Sigmoid colon (tissue), 7 donors: ENCODE measurements around the gene KLHL30. TPM values are rescaled to one million over a fixed set of nuclear protein-coding genes. Genes with fewer than 3 reads are reported as not detected.
A peak's percentile ranks its signal among the peaks of the same experiment; 100 is the strongest.

Source experiments
- DNase-seq: peaks from one replicate; pipeline ENCODE4 v3.0.0-alpha.2; 2019
- H3K27ac ChIP-seq, 4 donors: fragments of 200-600 bp; sonication (generic); one replicate each; pipeline ENCODE4 v1.5.1; 2016 to 2019; ENCODE audit warnings: mild to moderate bottlenecking in 1 of 4
- H3K27me3 ChIP-seq, 3 donors: fragments of 200-600 bp; sonication (generic); one replicate each; pipeline ENCODE4 v1.5.1; 2019; ENCODE audit warnings: mild to moderate bottlenecking in 1 of 3
- H3K36me3 ChIP-seq, 4 donors: fragments of 200-600 bp; sonication (generic); one replicate each; pipeline ENCODE4 v1.5.1; 2016 to 2019
- H3K4me1 ChIP-seq, 4 donors: fragments of 200-600 bp; sonication (generic); one replicate each; pipeline ENCODE4 v1.5.1; 2017 to 2019
- H3K4me3 ChIP-seq, 4 donors: fragments of 200-600 bp; sonication (generic); one replicate each; pipeline ENCODE4 v1.5.1; 2017 to 2019; ENCODE audit warnings: mild to moderate bottlenecking in 2 of 4, moderate library complexity in 1 of 4
- H3K9me3 ChIP-seq, 4 donors: fragments of 200-600 bp in 3 of 4; sonication (generic) in 3 of 4; one replicate each; pipeline versions ENCODE4 v1.5.1 to v1.6.1; 2013 to 2019
- CTCF ChIP-seq, 4 experiments: fragments of 450-650 bp in 3 of 4; fragments of 200-600 bp in 1 of 4; IDR thresholded peaks; one replicate each; pipeline ENCODE4 v1.5.1; 2016 to 2019; ENCODE audit warnings: antibody characterized with exemption in 4 of 4, mild to moderate bottlenecking in 3 of 4, moderate library complexity in 2 of 4
- EP300 ChIP-seq, 4 donors: sonication (generic); formaldehyde crosslinking; IDR thresholded peaks; one replicate each; pipeline ENCODE4 v1.6.1; 2017; ENCODE audit warnings: antibody characterized with exemption in 4 of 4
- POLR2A ChIP-seq, 2 donors: fragments of 450-650 bp; IDR thresholded peaks; one replicate each; pipeline ENCODE4 v1.6.1; 2016; ENCODE audit warnings: antibody characterized with exemption in 2 of 2, mild to moderate bottlenecking in 2 of 2, moderate library complexity in 2 of 2
- POLR2AphosphoS5 ChIP-seq, 4 donors: sonication (generic); formaldehyde crosslinking; IDR thresholded peaks; one replicate each; pipeline ENCODE4 v1.6.1; 2017; ENCODE audit warnings: antibody characterized with exemption in 4 of 4
- WGBS, 2 donors: extraction: QIAGEN DNeasy Blood & Tissue Kit; methylation state at CpG; one replicate each; pipeline ENCODE4 v1.1.7; 2013; 5-methylcytosine and 5-hydroxymethylcytosine counted together
- intact Hi-C: fragments of 100-400 bp; cut with DNase I; formaldehyde crosslinking; loops from one replicate; pipeline ENCODE4 v1.15.1; 2023
- polyA plus RNA-seq, 3 donors: library from polyadenylated mRNA; stranded (reverse); fragments of 200-250 nt; gene quantifications; one replicate each; pipeline ENCODE4 v1.2.3, GENCODE V29; 2013
- total RNA-seq, 4 donors: library from RNA; depleted of rRNA; stranded (reverse); fragments of >200 nt; gene quantifications; one replicate each; pipeline ENCODE4 v1.1.0, GENCODE V29; 2016
- donor health status: healthy with polysubstance abuse.
- donor health status: Bipolar disorder and iron deficiency.
- donor health status: healthy.

The KLHL30 gene
- total and polyA plus RNA-seq, 7 donors, result 0.19 to 3.6 (median 0.71) TPM; not detected in 2

GRCh38 chr2:238162846-238163441 is 24.5 kb downstream of the KLHL30 start:
- Histone ChIP-seq H3K4me3 (no peak overlapping the region), H3K9me3 (no peaks in the 10 kb centered on the region), H3K4me1 (peaks cover 0 to 27% (median 23%) of the 10 kb centered on the region in 4 donors), H3K36me3 (peaks cover 0 to 5% (median 2%) of the 10 kb centered on the region in 4 donors), H3K27ac (no peak overlapping the region), H3K27me3 (peaks cover 18 to 45% (median 33%) of the 10 kb centered on the region in 3 donors)
- intact Hi-C loops, result no loop called here
- TF ChIP-seq POLR2AphosphoS5 (IDR thresholded peaks at IDR 0.05) (no peak), POLR2A (IDR thresholded peaks at IDR 0.05) (no peak), EP300 (IDR thresholded peaks at IDR 0.05) (no peak), CTCF (IDR thresholded peaks at IDR 0.05) (no peak)
- DNase-seq, result no peak
- WGBS, 2 donors, result 56 to 66% methylated on average over 15 of the region's 15 CpGs

- no peaks in the 10 kb centered on the region for H3K9me3 ChIP-seq
- H3K4me3 ChIP-seq, result peak overlapping the region in 2 of 4 donors; percentile 18 to 27
- H3K4me1 ChIP-seq, result peaks cover 0 to 28% (median 24%) of the 10 kb centered on the region in 4 donors
- intact Hi-C loops, result no loop called here
- no peak overlapping the region for H3K27ac ChIP-seq
- 2 to 6% methylated on average over 95 of the region's 95 CpGs for WGBS, 2 donors
- H3K36me3 ChIP-seq, result peaks cover 0 to 12% (median 2%) of the 10 kb centered on the region in 4 donors
- peaks cover 18 to 38% (median 30%) of the 10 kb centered on the region in 3 donors for H3K27me3 ChIP-seq
- DNase-seq, result no peak
- no peak for TF ChIP-seq POLR2A (IDR thresholded peaks at IDR 0.05)
- no peak for TF ChIP-seq EP300 (IDR thresholded peaks at IDR 0.05)
- TF ChIP-seq CTCF (IDR thresholded peaks at IDR 0.05), result no peak
- TF ChIP-seq POLR2AphosphoS5 (IDR thresholded peaks at IDR 0.05), result no peak
These were observed 25.2 kb downstream of the KLHL30 start for GRCh38 chr2:238163481-238164198.

- Histone ChIP-seq H3K4me3 (no peak overlapping the region), H3K27ac (no peak overlapping the region), H3K27me3 (peaks cover 10 to 27% (median 20%) of the 10 kb centered on the region in 3 donors), H3K36me3 (peaks cover 0 to 22% (median 2%) of the 10 kb centered on the region in 4 donors), H3K4me1 (peaks cover 0 to 32% (median 28%) of the 10 kb centered on the region in 4 donors), H3K9me3 (no peaks in the 10 kb centered on the region)
- TF ChIP-seq POLR2AphosphoS5 (IDR thresholded peaks at IDR 0.05) (no peak), EP300 (IDR thresholded peaks at IDR 0.05) (no peak), CTCF (IDR thresholded peaks at IDR 0.05) (no peak), POLR2A (IDR thresholded peaks at IDR 0.05) (no peak)
- intact Hi-C loops, result loop anchor here (5.0 kb wide), 1 partner anchor 308 kb away; the partner anchor contains the start of gene RAMP1
- 90 to 93% methylated on average over 8 of the region's 8 CpGs for WGBS, 2 donors
- no peak for DNase-seq
These were observed 26.4 kb downstream of the KLHL30 start for GRCh38 chr2:238164906-238165287.

GRCh38 chr2:238165288-238165921 is 26.9 kb downstream of the KLHL30 start:
- intact Hi-C loops, result loop anchor here (5.0 kb wide), 1 partner anchor 308 kb away; the partner anchor contains the start of gene RAMP1
- Histone ChIP-seq H3K4me1 (peaks cover 0 to 37% (median 33%) of the 10 kb centered on the region in 4 donors), H3K4me3 (no peak overlapping the region), H3K27me3 (peaks cover 9 to 22% (median 16%) of the 10 kb centered on the region in 3 donors), H3K36me3 (peaks cover 0 to 27% (median 2%) of the 10 kb centered on the region in 4 donors), H3K27ac (no peak overlapping the region), H3K9me3 (no peaks in the 10 kb centered on the region)
- TF ChIP-seq POLR2A (IDR thresholded peaks at IDR 0.05), result no peak
- no peak for TF ChIP-seq CTCF (IDR thresholded peaks at IDR 0.05)
- TF ChIP-seq POLR2AphosphoS5 (IDR thresholded peaks at IDR 0.05), result no peak
- no peak for TF ChIP-seq EP300 (IDR thresholded peaks at IDR 0.05)
- WGBS, 2 donors, result 90 to 93% methylated on average over 12 of the region's 12 CpGs
- DNase-seq, result no peak
